HG03520 (cell line): Measurements from ENCODE around the gene CNPY4.
A peak's percentile ranks its signal among the peaks of the same experiment; 100 is the strongest.
"Not testable (repeated sequence)": the region's sequence is repeated elsewhere in the genome, so short reads cannot be mapped to it uniquely, and the experiment has no call there.

Experiments
- ATAC-seq: cut with Tn5 transposase; IDR thresholded peaks from one replicate; pipeline ENCODE4 v1.9.1; 2021; ENCODE audit warnings: mild to moderate bottlenecking, moderate library complexity; ENCODE audit not compliant: unreplicated experiment

CNPY4 gene

GRCh38 chr7:100146350-100146749 lies 26.9 kb downstream of the CNPY4 start:
- ATAC-seq = not testable (repeated sequence)

GRCh38 chr7:100147278-100147677 lies 27.8 kb downstream of the CNPY4 start:
- ATAC-seq = no peak

- no peak for ATAC-seq
Measured at GRCh38 chr7:100148225-100148558, 28.8 kb downstream of the CNPY4 start.

- ATAC-seq = peak; percentile 97
Measured at GRCh38 chr7:100148559-100149328, 29.3 kb downstream of the CNPY4 start, which contains the start of gene LAMTOR4. LAMTOR4 (plus strand) TSS chr7:100148918; CDS start chr7:100148973, 55 bp downstream.

- ATAC-seq = no peak
Measured at GRCh38 chr7:100152404-100152803, 33.0 kb downstream of the CNPY4 start.

- no peak for ATAC-seq
Measured at GRCh38 chr7:100152937-100153666, 33.7 kb downstream of the CNPY4 start.

- no peak for ATAC-seq
Measured at GRCh38 chr7:100153708-100154535, 34.5 kb downstream of the CNPY4 start.

GRCh38 chr7:100154651-100155491 lies 35.4 kb downstream of the CNPY4 start:
- no peak for ATAC-seq

GRCh38 chr7:100155553-100156317 lies 36.3 kb downstream of the CNPY4 start:
- ATAC-seq = no peak

- no peak for ATAC-seq
Measured at GRCh38 chr7:100156331-100157068, 37.1 kb downstream of the CNPY4 start.

- ATAC-seq = no peak
Measured at GRCh38 chr7:100157069-100157333, 37.6 kb downstream of the CNPY4 start.

- ATAC-seq = no peak
Measured at GRCh38 chr7:100157334-100158228, 38.1 kb downstream of the CNPY4 start.

- peak; percentile 68 for ATAC-seq
Measured at GRCh38 chr7:100158229-100159098, 39.0 kb downstream of the CNPY4 start, which contains the start of gene TRAPPC14. TRAPPC14 (minus strand) TSS chr7:100158723; CDS start chr7:100158499, 224 bp downstream.

- ATAC-seq = no peak
Measured at GRCh38 chr7:100159099-100159623, 39.7 kb downstream of the CNPY4 start.

- ATAC-seq = no peak
Measured at GRCh38 chr7:100160067-100160466, 40.6 kb downstream of the CNPY4 start.

GRCh38 chr7:100163006-100163531 lies 43.6 kb downstream of the CNPY4 start:
- ATAC-seq = no peak

GRCh38 chr7:100163871-100164270 lies 44.4 kb downstream of the CNPY4 start:
- no peak for ATAC-seq
